Left kidney (tissue), 2 donors: ENCODE measurements around the gene EEA1. TPM values are rescaled to one million over a fixed set of nuclear protein-coding genes. Genes with fewer than 3 reads are reported as not detected.

Experiments used
- DNase-seq: peaks from one replicate; pipeline ENCODE4 v3.0.0-alpha.2; 2013
- polyA plus RNA-seq: library from polyadenylated mRNA; unstranded; fragments of 120-200 nt; gene quantifications from one replicate; pipeline ENCODE4 v1.2.1, GENCODE V29; 2013; ENCODE audit not compliant: insufficient read length

EEA1 gene
- polyA plus RNA-seq, 1 donor = 17.4 TPM

GRCh38 chr12:92938638-92939037 lies 9.5 kb upstream of the EEA1 start:
- DNase-seq = no peak

- no peak for DNase-seq
These were observed 8.9 kb upstream of the EEA1 start for GRCh38 chr12:92938018-92938417.

- no peak for DNase-seq
These were observed 4.5 kb upstream of the EEA1 start for GRCh38 chr12:92933606-92934005.

DNA sequence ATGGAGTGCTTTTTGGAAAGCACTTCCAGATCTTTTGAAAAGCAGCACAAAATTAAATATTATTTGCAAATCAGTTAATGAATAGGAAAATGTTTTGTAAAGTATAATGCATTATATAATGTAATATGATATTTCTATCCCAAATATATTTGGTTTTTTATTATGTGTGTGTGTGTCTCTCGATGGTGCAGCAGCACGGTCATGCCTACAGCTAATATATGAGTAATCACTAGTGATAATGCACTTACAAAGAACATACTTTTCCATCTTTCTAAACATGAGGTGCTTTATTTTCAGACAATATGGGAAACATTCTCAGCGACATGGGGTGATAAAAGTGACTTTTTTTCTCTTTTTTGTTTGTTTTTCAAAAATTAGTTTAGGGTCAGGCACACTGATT lies 1.3 kb upstream of the EEA1 start:
- DNase-seq = no peak

DNA sequence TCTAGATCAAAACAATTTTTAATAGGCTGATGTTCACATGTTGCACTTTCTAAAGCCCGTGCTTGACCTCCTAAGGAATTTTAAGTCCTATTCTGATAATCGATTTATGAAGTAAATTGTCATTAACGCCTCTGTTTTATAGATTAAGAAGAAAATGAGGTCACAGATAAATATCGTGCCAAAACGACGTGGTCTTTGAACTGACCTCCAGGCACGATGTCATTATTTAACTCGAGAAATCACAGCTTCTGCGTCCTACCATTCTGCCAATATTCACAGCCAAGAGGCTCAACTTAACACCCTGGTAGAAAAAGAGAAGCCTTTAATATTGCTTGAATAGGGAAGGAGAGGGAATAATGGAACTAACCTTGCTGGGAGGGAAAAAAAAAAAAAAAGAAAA lies 888 bp upstream of the EEA1 start:
- no peak for DNase-seq

GRCh38 chr12:92928421-92928961 lies 604 bp downstream of the EEA1 start:
- DNase-seq = peak; percentile 27

- peak; percentile 29 for DNase-seq
These were observed 1.4 kb downstream of the EEA1 start for GRCh38 chr12:92927436-92928281.

GRCh38 chr12:92927055-92927435 lies 2.0 kb downstream of the EEA1 start:
- DNase-seq = peak; percentile 18

DNA sequence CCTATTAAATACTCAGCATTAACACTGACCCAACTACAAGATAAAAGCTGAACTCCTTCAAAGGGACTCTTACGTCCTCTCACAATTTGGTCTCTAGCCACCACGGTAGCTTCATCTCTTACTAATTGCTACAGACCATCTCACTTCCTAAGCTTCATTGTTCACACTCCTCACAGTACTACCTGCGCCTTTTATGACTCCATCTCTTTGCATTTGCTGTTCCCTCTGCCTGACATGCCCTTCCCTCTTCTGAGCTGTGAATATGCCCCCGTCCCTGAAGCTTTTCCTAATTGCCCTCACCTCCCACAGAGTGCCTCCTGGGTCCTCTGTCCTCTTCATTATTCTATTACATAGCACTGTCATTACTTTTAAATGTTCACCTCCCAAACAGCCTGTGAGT lies 2.5 kb downstream of the EEA1 start:
- no peak for DNase-seq

GRCh38 chr12:92921877-92922276 lies 7.2 kb downstream of the EEA1 start:
- no peak for DNase-seq

DNA sequence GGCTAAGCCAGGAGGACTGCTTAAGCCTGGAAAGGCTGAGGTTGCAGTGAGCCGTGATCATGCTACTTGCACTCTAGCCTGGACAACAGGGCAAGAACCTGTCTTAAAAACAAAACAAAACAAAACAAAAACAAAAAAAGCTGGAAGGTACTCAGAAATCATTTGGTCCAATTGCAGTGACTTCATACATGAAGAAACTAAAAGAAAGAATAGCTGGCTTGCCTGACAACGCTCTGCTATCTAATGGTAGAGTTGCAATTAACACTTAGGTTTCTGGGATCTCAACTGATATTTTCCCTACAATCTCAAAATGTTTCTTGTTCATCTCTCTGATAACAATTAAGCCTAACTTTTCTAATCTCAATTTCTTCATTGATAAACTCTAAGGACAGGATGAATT lies 13.7 kb downstream of the EEA1 start:
- no peak for DNase-seq

GRCh38 chr12:92914170-92914569 lies 14.9 kb downstream of the EEA1 start:
- DNase-seq = no peak

DNA sequence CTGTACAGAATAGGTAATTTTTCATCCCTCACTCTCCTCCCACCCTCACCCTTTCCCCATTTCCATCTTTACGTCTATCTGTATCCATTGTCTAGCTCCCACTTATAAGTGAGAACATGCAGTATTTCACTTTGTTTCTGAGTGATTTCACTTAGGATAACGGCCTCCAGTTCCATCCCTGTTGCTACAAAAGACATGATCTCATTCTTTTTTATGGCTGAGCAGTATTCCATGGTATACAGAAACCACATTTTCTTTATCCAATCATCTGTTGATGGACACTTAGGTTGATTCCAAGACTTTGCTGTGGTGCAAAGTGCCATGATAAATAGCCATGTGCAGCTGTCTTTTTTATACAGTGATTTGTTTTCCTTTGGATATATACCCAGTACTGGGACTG lies 16.4 kb downstream of the EEA1 start:
- no peak for DNase-seq

DNA sequence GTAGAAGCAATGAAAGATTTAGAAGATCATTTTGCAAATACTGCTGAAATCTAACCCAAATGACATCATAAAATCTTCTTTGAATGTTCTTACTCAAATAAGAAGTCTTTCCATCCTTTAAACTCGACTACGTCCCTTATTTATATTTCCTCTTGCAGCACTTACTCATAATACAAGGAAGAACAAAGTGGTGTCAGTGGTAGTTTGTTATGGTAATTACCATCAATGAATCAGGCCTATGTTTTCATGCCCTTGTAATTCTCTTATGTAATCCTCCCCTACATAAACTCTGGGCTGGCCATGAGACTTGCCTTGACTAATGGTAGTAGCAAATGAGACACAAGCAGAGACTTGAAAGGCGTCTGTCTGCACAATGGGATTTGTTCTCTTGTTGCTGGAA lies 17.0 kb downstream of the EEA1 start:
- DNase-seq = no peak

DNA sequence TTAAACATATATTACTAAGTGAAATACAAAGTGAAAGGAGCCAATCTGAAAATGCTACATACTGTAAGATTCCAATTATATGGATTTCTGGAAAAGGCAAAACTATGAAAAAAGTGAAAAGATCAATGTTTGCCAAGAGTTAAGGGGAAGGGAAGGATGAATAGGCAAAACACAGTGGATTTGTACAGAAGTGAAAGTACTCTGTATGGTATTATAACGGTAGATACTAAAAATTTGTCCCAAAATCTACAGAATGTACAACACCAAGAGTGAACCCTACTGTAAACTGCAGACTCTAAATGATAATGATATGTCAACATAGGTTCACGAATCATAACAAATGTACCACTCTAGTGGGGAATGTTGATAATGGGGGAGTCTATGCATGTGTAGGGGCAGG lies 17.8 kb downstream of the EEA1 start:
- no peak for DNase-seq

GRCh38 chr12:92908108-92908507 lies 21.0 kb downstream of the EEA1 start:
- DNase-seq = no peak

DNA sequence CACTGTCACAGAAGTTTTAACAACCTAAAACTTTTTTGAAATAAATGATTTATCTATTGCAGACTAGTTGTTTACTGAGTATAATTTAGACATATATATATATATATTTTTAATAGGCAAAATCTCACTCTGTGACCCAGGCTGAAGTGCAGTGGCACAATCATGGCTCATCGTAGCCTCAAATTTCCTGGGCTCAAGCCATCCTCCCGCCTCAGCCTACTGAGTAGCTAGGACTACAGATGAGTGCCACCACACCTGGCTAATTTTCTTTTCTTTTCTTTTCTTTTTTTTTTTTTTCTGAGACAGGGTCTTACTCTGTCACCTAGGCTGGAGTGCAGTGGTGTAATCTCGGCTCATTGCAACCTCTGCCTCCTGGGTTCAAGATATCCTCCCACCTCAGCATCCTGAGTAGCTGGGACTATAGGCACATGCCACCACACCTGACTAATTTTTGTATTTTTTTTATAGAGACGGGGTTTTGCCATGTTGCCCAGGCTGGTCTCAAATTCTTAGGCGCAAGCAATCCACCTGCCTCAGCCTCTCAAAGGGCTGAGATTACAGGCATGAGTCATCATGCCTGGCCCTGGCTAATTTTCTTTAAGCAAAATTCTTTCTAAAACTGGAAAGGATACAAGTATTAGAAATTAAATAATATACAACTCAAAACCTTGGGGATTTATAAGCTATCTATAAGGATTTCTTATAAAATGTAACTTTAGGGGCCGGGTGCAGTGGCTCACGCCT lies 23.1 kb downstream of the EEA1 start:
- no peak for DNase-seq

- no peak for DNase-seq
These were observed 23.8 kb downstream of the EEA1 start for GRCh38 chr12:92905258-92905810.

DNA sequence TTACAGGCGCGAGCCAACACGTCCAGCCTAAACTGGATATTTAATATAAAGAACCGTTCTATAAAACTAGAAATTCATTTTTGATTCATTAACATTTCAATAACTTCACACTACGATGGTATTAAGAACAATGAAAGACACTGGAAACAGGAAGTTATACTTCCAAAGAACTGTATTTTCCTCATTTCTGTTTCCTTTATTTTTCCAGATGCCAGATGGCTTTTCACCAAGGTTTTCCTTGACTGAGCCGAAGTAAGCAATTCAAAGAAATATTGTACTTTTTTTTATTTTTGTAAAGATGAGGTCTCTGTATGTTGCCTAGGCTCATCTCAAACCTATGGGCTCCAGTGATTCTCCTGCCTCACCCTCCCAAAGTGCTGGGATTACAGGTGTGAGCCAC lies 28.2 kb downstream of the EEA1 start:
- DNase-seq = no peak

DNA sequence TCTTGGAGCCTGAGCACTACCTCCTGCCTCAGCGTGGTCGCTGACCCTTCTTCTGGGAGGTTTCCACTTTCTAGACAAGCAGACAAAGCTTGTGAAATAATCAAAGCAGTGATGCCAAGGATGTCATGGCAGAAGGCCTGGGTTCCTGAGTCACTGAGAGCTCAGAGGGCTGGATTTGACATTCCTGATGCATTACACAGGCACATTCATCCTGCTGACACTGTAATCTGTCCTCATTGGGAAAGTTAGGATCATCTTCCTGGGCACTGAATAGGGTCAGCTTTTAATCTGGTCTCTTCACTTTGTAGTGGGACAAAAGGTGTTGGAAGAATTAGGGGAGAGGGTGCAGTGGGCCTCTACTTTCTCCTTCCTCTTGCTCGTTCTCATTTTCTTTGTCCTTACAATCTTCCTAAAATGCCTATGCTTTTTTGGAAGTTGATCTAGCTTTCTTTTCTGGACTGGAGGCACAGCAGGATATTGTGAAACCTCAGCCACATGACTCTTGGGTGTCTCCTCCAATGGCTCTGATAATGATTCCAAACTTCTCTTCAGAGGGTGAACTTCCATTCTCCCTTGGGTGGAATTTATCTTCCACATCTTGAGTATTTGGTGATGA lies 29.6 kb downstream of the EEA1 start:
- DNase-seq = no peak

DNA sequence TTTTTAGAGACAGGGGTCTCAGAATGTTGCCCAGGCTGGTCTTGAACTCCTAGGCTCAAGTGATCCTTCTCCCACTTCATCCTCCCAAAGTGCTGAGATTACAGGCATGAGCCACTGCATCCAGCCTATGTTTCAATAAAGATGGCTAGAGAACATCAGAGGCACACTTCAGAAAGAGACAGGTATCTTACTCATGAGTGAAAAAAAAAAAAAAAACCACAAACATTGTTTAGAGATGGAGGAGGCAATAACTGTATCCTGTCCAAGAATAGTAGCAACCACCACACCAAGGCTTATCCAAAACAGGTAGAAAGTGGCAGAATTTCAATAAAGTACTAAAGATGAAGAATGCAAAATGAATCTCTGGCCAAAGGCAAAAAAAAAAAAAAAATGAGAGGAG lies 30.3 kb downstream of the EEA1 start:
- DNase-seq = no peak

DNA sequence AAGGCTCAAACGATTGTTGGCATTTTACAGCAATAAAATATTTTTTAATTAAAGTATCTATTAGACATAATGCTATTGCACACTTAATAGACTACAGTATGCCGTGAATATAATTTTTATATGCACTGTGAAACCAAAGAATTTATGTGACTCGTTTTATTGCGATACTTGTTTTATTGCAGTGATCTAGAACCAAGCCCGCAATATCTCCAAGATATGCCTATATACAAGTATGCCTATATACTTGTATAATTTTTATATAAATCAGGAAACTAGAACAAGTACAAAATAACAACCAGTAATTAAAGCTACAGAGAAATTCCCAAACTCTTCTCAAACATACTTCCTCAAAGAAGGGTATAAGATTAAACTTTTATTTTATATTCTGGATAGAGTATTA lies 31.3 kb downstream of the EEA1 start:
- DNase-seq = no peak
